ENCODE measurements around the gene ZNF750.
A peak's percentile ranks its signal among the peaks of the same experiment; 100 is the strongest.

ZNF750 gene

GRCh38 chr17:82839617-82840292, at the start of gene ZNF750:
Gene ZNF750, minus strand, starts transcription at chr17:82840022. Its CDS starts 7,568 bp downstream, at chr17:82832454.
- no peak for DNase-seq (ENCODE audit: low read depth)
- Histone ChIP-seq H3K27me3 (replicated peaks; ENCODE audit: control insufficient read depth, insufficient read depth, low read length) (no peaks in the 10 kb centered on the region), H3K9me3 (ENCODE audit: control insufficient read depth, low read length) (no peaks in the 10 kb centered on the region), H3K9ac (ENCODE audit: low read length) (no peak within 1 kb of the TSS), H3K4me1 (ENCODE audit: control insufficient read depth, insufficient read depth, low read length) (peaks cover 22% of the 10 kb centered on the region), H3K36me3 (ENCODE audit: control insufficient read depth, insufficient read depth, low read length, severe bottlenecking) (no peaks in the 10 kb centered on the region), H3K4me3 (ENCODE audit: low read length) (no peak within 1 kb of the TSS)

- Histone ChIP-seq H3K9ac (ENCODE audit: low read length) (no peak overlapping the region), H3K27me3 (replicated peaks; ENCODE audit: control insufficient read depth, insufficient read depth, low read length) (no peaks in the 10 kb centered on the region), H3K36me3 (ENCODE audit: control insufficient read depth, insufficient read depth, low read length, severe bottlenecking) (no peaks in the 10 kb centered on the region), H3K9me3 (ENCODE audit: control insufficient read depth, low read length) (no peaks in the 10 kb centered on the region), H3K4me3 (ENCODE audit: low read length) (no peak overlapping the region), H3K4me1 (ENCODE audit: control insufficient read depth, insufficient read depth, low read length) (peaks cover 32% of the 10 kb centered on the region)
- no peak for DNase-seq (ENCODE audit: low read depth)
Measured at GRCh38 chr17:82888583-82889495, 49.0 kb upstream of the ZNF750 start.

- Histone ChIP-seq H3K4me3 (ENCODE audit: low read length) (no peak overlapping the region), H3K9ac (ENCODE audit: low read length) (no peak overlapping the region)
- DNase-seq (ENCODE audit: low read depth) = no peak
Measured at GRCh38 chr17:82887255-82888164, 47.7 kb upstream of the ZNF750 start.

GRCh38 chr17:82884970-82885353, 45.1 kb upstream of the ZNF750 start:
- H3K9ac ChIP-seq (ENCODE audit: low read length) = no peak overlapping the region
- H3K9me3 ChIP-seq (ENCODE audit: control insufficient read depth, low read length) = no peaks in the 10 kb centered on the region
- H3K36me3 ChIP-seq (ENCODE audit: control insufficient read depth, insufficient read depth, low read length, severe bottlenecking) = no peaks in the 10 kb centered on the region
- no peak overlapping the region for H3K4me3 ChIP-seq (ENCODE audit: low read length)
- peaks cover 31% of the 10 kb centered on the region for H3K4me1 ChIP-seq (ENCODE audit: control insufficient read depth, insufficient read depth, low read length)
- no peaks in the 10 kb centered on the region for H3K27me3 ChIP-seq (replicated peaks; ENCODE audit: control insufficient read depth, insufficient read depth, low read length)
- DNase-seq (ENCODE audit: low read depth) = no peak

More at GRCh38 chr17:82887255-82888164, 47.7 kb upstream of the ZNF750 start:
- H3K4me1 ChIP-seq (ENCODE audit: control insufficient read depth, insufficient read depth, low read length) = peaks cover 25% of the 10 kb centered on the region
- H3K36me3 ChIP-seq (ENCODE audit: control insufficient read depth, insufficient read depth, low read length, severe bottlenecking) = no peaks in the 10 kb centered on the region
- H3K27me3 ChIP-seq (replicated peaks; ENCODE audit: control insufficient read depth, insufficient read depth, low read length) = no peaks in the 10 kb centered on the region
- H3K9me3 ChIP-seq (ENCODE audit: control insufficient read depth, low read length) = no peaks in the 10 kb centered on the region

GRCh38 chr17:82884341-82884969, 44.6 kb upstream of the ZNF750 start:
- Histone ChIP-seq H3K9me3 (ENCODE audit: control insufficient read depth, low read length) (no peaks in the 10 kb centered on the region), H3K36me3 (ENCODE audit: control insufficient read depth, insufficient read depth, low read length, severe bottlenecking) (no peaks in the 10 kb centered on the region), H3K4me3 (ENCODE audit: low read length) (no peak overlapping the region), H3K9ac (ENCODE audit: low read length) (no peak overlapping the region), H3K4me1 (ENCODE audit: control insufficient read depth, insufficient read depth, low read length) (peaks cover 29% of the 10 kb centered on the region), H3K27me3 (replicated peaks; ENCODE audit: control insufficient read depth, insufficient read depth, low read length) (no peaks in the 10 kb centered on the region)
- no peak for DNase-seq (ENCODE audit: low read depth)

- Histone ChIP-seq H3K36me3 (ENCODE audit: control insufficient read depth, insufficient read depth, low read length, severe bottlenecking) (no peaks in the 10 kb centered on the region), H3K4me3 (ENCODE audit: low read length) (no peak overlapping the region), H3K9ac (ENCODE audit: low read length) (no peak overlapping the region), H3K27me3 (replicated peaks; ENCODE audit: control insufficient read depth, insufficient read depth, low read length) (no peaks in the 10 kb centered on the region), H3K9me3 (ENCODE audit: control insufficient read depth, low read length) (no peaks in the 10 kb centered on the region), H3K4me1 (ENCODE audit: control insufficient read depth, insufficient read depth, low read length) (peaks cover 29% of the 10 kb centered on the region)
- no peak for DNase-seq (ENCODE audit: low read depth)
Measured at GRCh38 chr17:82883419-82884031, 43.7 kb upstream of the ZNF750 start.

GRCh38 chr17:82882715-82883418, 43.0 kb upstream of the ZNF750 start:
- H3K36me3 ChIP-seq (ENCODE audit: control insufficient read depth, insufficient read depth, low read length, severe bottlenecking) = no peaks in the 10 kb centered on the region
- no peak overlapping the region for H3K4me3 ChIP-seq (ENCODE audit: low read length)
- H3K9me3 ChIP-seq (ENCODE audit: control insufficient read depth, low read length) = no peaks in the 10 kb centered on the region
- no peaks in the 10 kb centered on the region for H3K27me3 ChIP-seq (replicated peaks; ENCODE audit: control insufficient read depth, insufficient read depth, low read length)
- no peak overlapping the region for H3K9ac ChIP-seq (ENCODE audit: low read length)
- DNase-seq (ENCODE audit: low read depth) = no peak
- H3K4me1 ChIP-seq (ENCODE audit: control insufficient read depth, insufficient read depth, low read length) = peaks cover 29% of the 10 kb centered on the region

GRCh38 chr17:82881900-82882714, 42.3 kb upstream of the ZNF750 start:
- H3K4me3 ChIP-seq (ENCODE audit: low read length) = no peak overlapping the region
- no peaks in the 10 kb centered on the region for H3K36me3 ChIP-seq (ENCODE audit: control insufficient read depth, insufficient read depth, low read length, severe bottlenecking)
- no peak for DNase-seq (ENCODE audit: low read depth)
- no peaks in the 10 kb centered on the region for H3K27me3 ChIP-seq (replicated peaks; ENCODE audit: control insufficient read depth, insufficient read depth, low read length)
- H3K4me1 ChIP-seq (ENCODE audit: control insufficient read depth, insufficient read depth, low read length) = peaks cover 32% of the 10 kb centered on the region
- H3K9ac ChIP-seq (ENCODE audit: low read length) = peak overlapping the region; percentile 47
- H3K9me3 ChIP-seq (ENCODE audit: control insufficient read depth, low read length) = no peaks in the 10 kb centered on the region

- Histone ChIP-seq H3K4me1 (ENCODE audit: control insufficient read depth, insufficient read depth, low read length) (peaks cover 38% of the 10 kb centered on the region), H3K9me3 (ENCODE audit: control insufficient read depth, low read length) (no peaks in the 10 kb centered on the region), H3K27me3 (replicated peaks; ENCODE audit: control insufficient read depth, insufficient read depth, low read length) (no peaks in the 10 kb centered on the region), H3K9ac (ENCODE audit: low read length) (peak overlapping the region; percentile 47), H3K36me3 (ENCODE audit: control insufficient read depth, insufficient read depth, low read length, severe bottlenecking) (no peaks in the 10 kb centered on the region), H3K4me3 (ENCODE audit: low read length) (no peak overlapping the region)
- no peak for DNase-seq (ENCODE audit: low read depth)
Measured at GRCh38 chr17:82881324-82881823, 41.6 kb upstream of the ZNF750 start.

Measured in adipocyte (in vitro differentiated cells).